ENCODE data around the gene SPARC.

Gene SPARC

DNA sequence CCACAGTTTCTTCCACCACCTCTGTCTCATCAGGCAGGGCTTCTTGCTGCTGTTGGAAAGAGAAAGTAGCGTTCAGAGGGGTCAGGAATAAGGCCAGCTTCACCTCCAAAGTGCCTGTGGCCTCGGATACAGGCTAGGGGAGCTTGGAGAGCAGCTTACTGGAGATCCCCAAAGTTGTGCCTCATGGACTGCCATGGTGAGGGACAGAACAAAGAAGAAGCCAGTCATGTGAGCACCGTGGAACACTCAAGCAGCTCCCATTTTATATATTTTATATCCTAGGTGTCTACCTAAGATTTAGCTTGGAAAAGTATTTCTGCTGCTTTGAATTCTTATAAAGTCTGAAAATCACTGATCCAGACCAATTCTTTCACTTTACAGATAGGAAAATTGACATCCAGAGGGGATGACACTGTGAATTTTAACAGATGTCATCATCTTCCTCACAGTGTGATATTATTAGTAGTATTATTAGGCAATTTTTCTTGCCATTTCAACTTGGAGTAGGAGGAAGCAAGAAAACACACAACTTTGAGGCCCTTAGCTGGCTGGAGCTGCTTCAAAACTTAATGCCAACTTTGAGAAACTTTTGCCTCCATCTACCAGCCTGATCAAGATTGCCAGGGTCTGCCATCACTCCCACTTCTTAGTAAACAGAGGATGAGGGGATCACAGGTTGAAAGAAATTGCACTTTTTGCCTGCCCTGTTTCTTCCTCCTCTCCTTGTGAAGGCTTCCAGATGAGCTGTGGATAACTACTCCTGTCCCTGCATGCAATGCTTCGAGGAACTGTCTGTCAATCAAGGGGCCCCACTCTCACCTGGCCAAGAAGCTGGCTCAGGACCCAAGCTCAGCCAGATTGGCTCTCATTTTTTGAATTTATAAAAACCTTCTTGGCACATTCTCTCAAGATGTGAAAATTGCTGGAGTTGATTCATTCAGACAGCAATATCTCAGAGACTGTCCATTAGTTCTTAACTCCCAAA lies 11.8 kb downstream of the SPARC start:
- Histone ChIP-seq H3K27ac (peak overlapping the region; percentile 95 to 97), H3K4me3 (no peak overlapping the region)
- DNase-seq (ENCODE audit: low spot score): no peak
- TF ChIP-seq, protein P1, sequence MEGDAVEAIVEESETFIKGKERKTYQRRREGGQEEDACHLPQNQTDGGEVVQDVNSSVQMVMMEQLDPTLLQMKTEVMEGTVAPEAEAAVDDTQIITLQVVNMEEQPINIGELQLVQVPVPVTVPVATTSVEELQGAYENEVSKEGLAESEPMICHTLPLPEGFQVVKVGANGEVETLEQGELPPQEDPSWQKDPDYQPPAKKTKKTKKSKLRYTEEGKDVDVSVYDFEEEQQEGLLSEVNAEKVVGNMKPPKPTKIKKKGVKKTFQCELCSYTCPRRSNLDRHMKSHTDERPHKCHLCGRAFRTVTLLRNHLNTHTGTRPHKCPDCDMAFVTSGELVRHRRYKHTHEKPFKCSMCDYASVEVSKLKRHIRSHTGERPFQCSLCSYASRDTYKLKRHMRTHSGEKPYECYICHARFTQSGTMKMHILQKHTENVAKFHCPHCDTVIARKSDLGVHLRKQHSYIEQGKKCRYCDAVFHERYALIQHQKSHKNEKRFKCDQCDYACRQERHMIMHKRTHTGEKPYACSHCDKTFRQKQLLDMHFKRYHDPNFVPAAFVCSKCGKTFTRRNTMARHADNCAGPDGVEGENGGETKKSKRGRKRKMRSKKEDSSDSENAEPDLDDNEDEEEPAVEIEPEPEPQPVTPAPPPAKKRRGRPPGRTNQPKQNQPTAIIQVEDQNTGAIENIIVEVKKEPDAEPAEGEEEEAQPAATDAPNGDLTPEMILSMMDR (IDR thresholded peaks at IDR 0.05): no peak

DNA sequence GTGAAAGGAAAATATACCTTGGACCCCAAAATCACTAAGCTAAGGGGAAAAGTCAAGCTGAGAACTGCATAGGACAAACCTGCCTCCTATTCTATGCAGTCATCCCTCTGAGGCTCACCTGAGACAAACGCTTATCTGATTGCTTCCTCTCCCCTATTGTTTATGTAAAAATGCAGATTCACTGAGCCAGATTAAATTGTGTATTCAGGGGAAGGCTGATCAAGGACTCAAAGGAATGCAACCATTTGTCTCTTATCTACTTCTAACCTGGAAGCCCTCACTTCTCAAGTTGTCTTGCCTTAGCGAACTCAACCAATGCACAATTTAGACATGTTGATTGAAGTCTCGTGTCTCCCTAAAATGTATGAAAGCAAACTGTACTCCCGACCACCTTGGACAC lies 13.3 kb downstream of the SPARC start:
- TF ChIP-seq, protein P1 (IDR thresholded peaks at IDR 0.05): no peak
- H3K27ac ChIP-seq: peak overlapping the region; percentile 89 to 97
- H3K4me3 ChIP-seq: no peak overlapping the region
- no peak for DNase-seq (ENCODE audit: low spot score)

DNA sequence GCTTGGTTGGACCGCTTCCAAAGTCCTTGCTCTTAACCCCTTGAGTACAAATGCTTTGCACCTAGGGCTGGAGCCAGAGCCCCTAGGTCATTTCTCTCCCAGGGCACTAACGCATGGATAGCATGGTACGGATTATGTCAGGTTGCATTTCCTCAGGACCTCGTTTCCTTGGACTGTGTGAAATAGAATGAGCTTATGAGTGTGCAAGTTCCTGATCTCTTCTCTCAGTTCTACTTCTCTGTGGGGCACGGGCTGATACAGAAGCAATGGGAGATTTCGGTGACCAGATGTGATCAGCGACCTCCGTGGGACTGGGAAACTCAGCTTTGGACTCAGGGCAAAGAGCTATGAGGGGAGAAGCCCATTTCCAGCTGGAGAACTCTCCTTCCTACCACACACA lies 14.2 kb downstream of the SPARC start:
- H3K27ac ChIP-seq: peak overlapping the region; percentile 89 to 97
- peak overlapping the region; percentile 10 for H3K4me3 ChIP-seq
- DNase-seq (ENCODE audit: low spot score): no peak
- TF ChIP-seq, protein P1 (IDR thresholded peaks at IDR 0.05): no peak

DNA sequence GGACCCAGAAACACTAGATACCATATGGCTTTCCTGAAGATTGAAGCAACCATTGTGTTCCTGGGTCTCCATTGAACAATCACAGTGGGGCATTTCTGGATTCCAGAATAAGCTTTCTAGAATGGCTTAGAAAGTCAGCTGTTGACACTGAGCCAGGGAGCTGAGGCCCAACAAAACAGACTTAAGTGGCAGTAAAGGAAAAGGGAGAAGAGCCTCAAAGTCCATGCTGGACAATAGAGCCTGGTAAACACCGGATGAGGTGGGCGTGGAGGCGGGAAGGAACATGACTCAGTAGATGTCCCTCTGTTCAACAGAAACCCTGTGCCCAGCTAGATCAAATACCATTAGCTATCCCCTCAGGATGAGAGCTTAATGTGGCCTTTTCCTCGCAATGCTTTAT lies 14.8 kb downstream of the SPARC start:
- Histone ChIP-seq H3K4me3 (peak overlapping the region; percentile 10), H3K27ac (peak overlapping the region; percentile 89 to 97)
- TF ChIP-seq, protein P1 (IDR thresholded peaks at IDR 0.05): no peak
- no peak for DNase-seq (ENCODE audit: low spot score)

DNA sequence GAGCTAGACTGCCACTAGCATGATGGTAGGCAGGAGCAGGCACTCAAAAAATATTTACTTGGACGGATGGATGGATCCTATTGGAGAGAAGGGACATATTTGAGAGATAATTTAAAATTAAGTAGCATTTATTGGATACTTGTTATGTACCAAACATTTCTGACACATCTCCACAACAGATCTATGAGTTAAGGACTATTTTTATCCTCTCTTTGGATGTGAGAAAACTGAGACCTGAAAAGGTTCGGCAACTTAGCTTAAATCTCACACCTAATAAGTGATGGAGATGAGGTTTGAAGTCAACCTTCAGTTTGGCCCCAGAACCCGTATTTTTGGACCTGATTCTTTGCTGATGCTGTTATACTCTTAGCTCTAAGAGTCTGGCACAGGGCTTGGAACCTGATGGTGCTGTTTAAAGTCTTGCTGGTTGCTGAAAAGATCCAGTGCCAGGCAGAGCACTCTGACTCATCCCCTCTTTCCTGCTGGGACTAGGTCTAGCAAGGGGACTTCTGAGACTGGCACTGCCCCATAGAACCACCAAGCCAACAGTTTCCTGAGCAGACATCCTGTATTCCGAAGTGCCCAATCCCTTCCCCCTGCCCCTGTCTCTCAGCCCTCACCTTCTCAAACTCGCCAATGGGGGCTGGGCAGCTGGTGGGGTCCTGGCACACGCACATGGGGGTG lies 15.6 kb downstream of the SPARC start:
- Histone ChIP-seq H3K27ac (peak overlapping the region; percentile 89 to 97), H3K4me3 (peak overlapping the region; percentile 13)
- TF ChIP-seq, protein P1 (IDR thresholded peaks at IDR 0.05): no peak
- DNase-seq (ENCODE audit: low spot score): peak; percentile 89

DNA sequence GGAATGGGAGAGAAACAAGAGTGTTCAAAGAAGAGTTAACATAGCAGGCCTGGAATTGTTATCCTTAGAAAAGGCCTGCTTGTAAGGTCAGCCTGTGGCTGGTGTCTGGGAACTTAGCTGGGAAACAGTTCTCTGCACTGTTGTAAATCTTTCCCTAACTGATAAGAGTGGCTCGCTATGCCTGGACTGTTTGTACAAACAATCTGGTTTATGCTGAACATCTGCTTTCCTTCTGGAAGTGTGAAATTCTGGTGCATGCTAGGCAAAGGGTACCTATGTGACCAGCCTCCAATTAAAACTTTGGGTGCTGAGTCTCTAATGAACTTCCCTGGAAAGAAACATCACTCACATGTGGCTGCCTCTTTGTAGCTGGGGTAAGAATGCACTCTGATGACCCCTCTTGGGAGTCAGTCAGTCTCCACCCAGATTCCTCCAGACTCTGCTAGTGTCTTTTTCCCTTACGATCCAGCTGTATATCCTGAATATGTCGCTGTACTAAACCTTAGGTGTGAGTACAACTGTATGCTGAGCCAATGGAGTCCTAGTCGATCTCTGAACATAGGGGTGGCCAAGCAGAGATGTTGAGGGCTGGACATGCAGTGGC lies 16.5 kb downstream of the SPARC start:
- TF ChIP-seq, protein P1 (IDR thresholded peaks at IDR 0.05): no peak
- H3K4me3 ChIP-seq: peak overlapping the region; percentile 13
- H3K27ac ChIP-seq: peak overlapping the region; percentile 89 to 97
- DNase-seq (ENCODE audit: low spot score): no peak

Measured in coronary artery (tissue), 2 donors.